Ovary (tissue), 9 donors: Measurements from ENCODE around the gene ADORA3. TPM values are rescaled to one million over a fixed set of nuclear protein-coding genes. Genes with fewer than 3 reads are reported as not detected.

Source experiments
- DNase-seq, 5 donors: peaks; one replicate each; pipeline ENCODE4 v3.0.0-alpha.2; 2019 to 2020
- H3K27ac ChIP-seq, 2 donors: fragments of 200-600 bp; one replicate each; pipeline versions ENCODE4 v1.5.1 to v1.8.0; 2019 to 2022
- H3K27me3 ChIP-seq: fragments of 200-600 bp; one replicate; pipeline ENCODE4 v1.8.0; 2022
- H3K36me3 ChIP-seq: fragments of 200-600 bp; sonication (generic); one replicate; pipeline ENCODE4 v1.5.1; 2019
- H3K4me1 ChIP-seq: one replicate; pipeline ENCODE4 v1.8.1; 2013; ENCODE audit warnings: mild to moderate bottlenecking, moderate library complexity; ENCODE audit not compliant: insufficient read depth
- H3K4me3 ChIP-seq: fragments of 200-600 bp; sonication (generic); one replicate; pipeline ENCODE4 v1.5.1; 2017
- H3K9me3 ChIP-seq, 2 donors: fragments of 200-600 bp in 1 of 2; sonication (generic) in 1 of 2; one replicate each; pipeline versions ENCODE4 v1.5.1 to v1.8.1; 2013 to 2019; ENCODE audit warnings: mild to moderate bottlenecking in 1 of 2, moderate library complexity in 1 of 2
- CTCF ChIP-seq, 3 donors: fragments of 450-650 bp in 2 of 3; fragments of 200-600 bp in 1 of 3; IDR thresholded peaks; one replicate each; pipeline versions ENCODE4 v1.5.1 to v1.8.0; 2016 to 2022; ENCODE audit warnings: antibody characterized with exemption in 3 of 3, mild to moderate bottlenecking in 1 of 3
- EP300 ChIP-seq: sonication (generic); formaldehyde crosslinking; IDR thresholded peaks from one replicate; pipeline ENCODE4 v1.6.1; 2017; ENCODE audit warnings: antibody characterized with exemption
- POLR2A ChIP-seq: fragments of 450-650 bp; IDR thresholded peaks from one replicate; pipeline ENCODE4 v1.6.1; 2017; ENCODE audit warnings: antibody characterized with exemption, mild to moderate bottlenecking, moderate library complexity
- WGBS, 3 donors: extraction: QIAGEN DNeasy Blood & Tissue Kit in 1 of 3; methylation state at CpG; one replicate each; pipeline versions ENCODE4 v1.1.5 to v1.1.7; 2013 to 2017; 5-methylcytosine and 5-hydroxymethylcytosine counted together
- intact Hi-C, 4 donors: fragments of 100-400 bp; cut with DNase I; formaldehyde crosslinking; loops; one replicate each; pipeline versions ENCODE4 v1.11.0 to v1.15.1; 2022 to 2023
- polyA plus RNA-seq, 2 donors: library from polyadenylated mRNA; stranded (reverse); fragments of 200-250 nt in 1 of 2; fragments of 350-450 nt in 1 of 2; fragmentation: Illumina TruSeq in 1 of 2; extraction: RNeasy Lipid Tissue Mini Kit (QIAGEN cat#74804) in 1 of 2; gene quantifications; one replicate each; pipeline ENCODE4 v1.2.3, GENCODE V29; 2013 to 2014
- total RNA-seq, 7 donors: library from RNA; depleted of rRNA in 2 of 7; stranded (reverse); fragments of >200 nt in 2 of 7; fragmentation: NEBNext Ultra II Directional in 3 of 7; extraction: Animal tissue kit (Norgen Biotek cat#: 25700) in 3 of 7; gene quantifications; one replicate each; pipeline versions ENCODE4 v1.1.0 to v1.2.4, GENCODE V29; 2016 to 2023
- donor health status: DM: no; HTN: no; CAD: no; lungs with moderate emphysema.
- donor health status: DM: no; HTN: no; CAD: no.
- donor health status: Bipolar disorder and iron deficiency.
- donor health status: DM: yes; HTN: yes; CAD: no.
- donor health status: DM: no; HTN: no; CAD: no.
- donor health status: DM: yes; HTN: yes; CAD: no.

Gene ADORA3
- total and polyA plus RNA-seq, 9 donors: 1.4 to 11.1 (median 3.8) TPM

GRCh38 chr1:111488669-111489068 lies 14.8 kb downstream of the ADORA3 start:
- Histone ChIP-seq H3K9me3 (no peaks in the 10 kb centered on the region), H3K4me3 (no peak overlapping the region), H3K36me3 (no peaks in the 10 kb centered on the region), H3K27me3 (no peaks in the 10 kb centered on the region), H3K27ac (no peak overlapping the region), H3K4me1 (no peaks in the 10 kb centered on the region)
- WGBS, 3 donors: 89 to 97% (median 94%) methylated on average over 9 of the region's 9 CpGs
- intact Hi-C loops: loop anchor here in 1 of 4 donors (2.0 kb wide), 1 partner anchor 502 kb away; no protein-coding TSS in a partner anchor
- no peak for TF ChIP-seq EP300
- TF ChIP-seq CTCF (IDR thresholded peaks at IDR 0.05): no peak
- TF ChIP-seq POLR2A: no peak
- DNase-seq: no peak

GRCh38 chr1:111487133-111487532 lies 16.3 kb downstream of the ADORA3 start:
- Histone ChIP-seq H3K27me3 (no peaks in the 10 kb centered on the region), H3K36me3 (no peaks in the 10 kb centered on the region), H3K4me1 (no peaks in the 10 kb centered on the region), H3K4me3 (no peak overlapping the region), H3K9me3 (no peaks in the 10 kb centered on the region), H3K27ac (no peak overlapping the region)
- no peak for DNase-seq
- no peak for TF ChIP-seq CTCF (IDR thresholded peaks at IDR 0.05)
- 78 to 84% (median 84%) methylated on average over 6 of the region's 6 CpGs for WGBS, 3 donors
- intact Hi-C loops: no loop called here

- no peaks in the 10 kb centered on the region for H3K4me1 ChIP-seq
- H3K27ac ChIP-seq: no peak overlapping the region
- WGBS, 3 donors: 82 to 97% (median 97%) methylated on average over 7 of the region's 7 CpGs
- no peaks in the 10 kb centered on the region for H3K36me3 ChIP-seq
- no peak for DNase-seq
- H3K9me3 ChIP-seq: no peaks in the 10 kb centered on the region
- intact Hi-C loops: no loop called here
- H3K4me3 ChIP-seq: no peak overlapping the region
- TF ChIP-seq EP300: no peak
- no peak for TF ChIP-seq CTCF (IDR thresholded peaks at IDR 0.05)
- no peak for TF ChIP-seq POLR2A
- H3K27me3 ChIP-seq: no peaks in the 10 kb centered on the region
These were observed 17.0 kb downstream of the ADORA3 start for GRCh38 chr1:111486431-111486830.

GRCh38 chr1:111484391-111485026 lies 18.9 kb downstream of the ADORA3 start:
- DNase-seq: no peak
- Histone ChIP-seq H3K9me3 (no peaks in the 10 kb centered on the region), H3K27ac (no peak overlapping the region), H3K4me1 (no peaks in the 10 kb centered on the region), H3K4me3 (no peak overlapping the region), H3K27me3 (no peaks in the 10 kb centered on the region), H3K36me3 (no peaks in the 10 kb centered on the region)
- intact Hi-C loops: loop anchor here in 2 of 4 donors (5.0 kb wide), 1 partner anchor 283 kb away; no protein-coding TSS in a partner anchor
- TF ChIP-seq EP300: no peak
- no peak for TF ChIP-seq CTCF (IDR thresholded peaks at IDR 0.05)
- TF ChIP-seq POLR2A: no peak
